ENCODE results near the gene SPDYE16. TPM values are rescaled to one million over a fixed set of nuclear protein-coding genes. Genes with fewer than 3 reads are reported as not detected.

The SPDYE16 gene
- total RNA-seq, 1 experiment from 2014 or later: not detected

Other genes with a start within 250 kb of the SPDYE16 start
- gene HSPB1, start 240.6 kb downstream of the SPDYE16 start, total RNA-seq (2014; rRNA removed): 166 and 189 TPM in 2 replicates
- 42.2 and 54.4 TPM in 2 replicates for gene YWHAG, start 184.3 kb downstream of the SPDYE16 start, total RNA-seq (2014; rRNA removed)
- 0.86 and 1.3 TPM in 2 replicates for gene SSC4D, start 133.6 kb downstream of the SPDYE16 start, total RNA-seq (2014; rRNA removed)
- gene ZP3, start 118.3 kb downstream of the SPDYE16 start, total RNA-seq (2014; rRNA removed): 11.9 and 21.6 TPM in 2 replicates
- 27.0 and 37.6 TPM in 2 replicates for gene DTX2, start 81.6 kb downstream of the SPDYE16 start, total RNA-seq (2014; rRNA removed)
- gene UPK3B, start 32.7 kb downstream of the SPDYE16 start, total RNA-seq (2014; rRNA removed): 3.0 and 10.7 TPM in 2 replicates
- 5.9 and 10.1 TPM in 2 replicates for gene POMZP3, start 84.0 kb upstream of the SPDYE16 start, total RNA-seq (2014; rRNA removed)